Breast epithelium (tissue), 4 donors: ENCODE results near the gene CACNA1E. TPM values are rescaled to one million over a fixed set of nuclear protein-coding genes. Genes with fewer than 3 reads are reported as not detected.

Experiments used
- DNase-seq, 2 donors: peaks; one replicate each; pipeline ENCODE4 v3.0.0-alpha.2; 2019; ENCODE audit warnings: low spot score in 2 of 2
- H3K27ac ChIP-seq, 2 donors: fragments of 200-600 bp; sonication (generic) in 1 of 2; one replicate each; pipeline ENCODE4 v1.5.1; 2016 to 2019; ENCODE audit warnings: mild to moderate bottlenecking in 1 of 2
- H3K27me3 ChIP-seq, 2 donors: fragments of 200-600 bp; sonication (generic) in 1 of 2; one replicate each; pipeline versions ENCODE4 v1.5.1 to v1.6.0; 2017 to 2019; ENCODE audit warnings: control low read depth in 1 of 2, mild to moderate bottlenecking in 1 of 2
- H3K36me3 ChIP-seq: fragments of 200-600 bp; one replicate; pipeline ENCODE4 v1.5.1; 2019
- H3K4me1 ChIP-seq, 2 donors: fragments of 200-600 bp; sonication (generic); one replicate each; pipeline ENCODE4 v1.5.1; 2016 to 2019; ENCODE audit warnings: control low read depth in 1 of 2
- H3K4me3 ChIP-seq, 3 donors: fragments of 200-600 bp; sonication (generic); 1 replicate in 2 of 3; 2 replicates in 1 of 3; pipeline ENCODE4 v1.5.1; 2016 to 2019; ENCODE audit warnings: mild to moderate bottlenecking in 3 of 3, moderate library complexity in 2 of 3
- H3K9me3 ChIP-seq, 2 donors: fragments of 200-600 bp; sonication (generic) in 1 of 2; one replicate each; pipeline ENCODE4 v1.5.1; 2016 to 2019; ENCODE audit warnings: control low read depth in 1 of 2
- CTCF ChIP-seq, 3 donors: fragments of 450-650 bp; IDR thresholded peaks; one replicate each; pipeline ENCODE4 v1.5.1; 2016 to 2017; ENCODE audit warnings: antibody characterized with exemption in 3 of 3, mild to moderate bottlenecking in 3 of 3, moderate library complexity in 3 of 3
- POLR2A ChIP-seq: fragments of 450-650 bp; IDR thresholded peaks from one replicate; pipeline ENCODE4 v1.6.1; 2016; ENCODE audit warnings: antibody characterized with exemption, mild to moderate bottlenecking, moderate library complexity
- POLR2AphosphoS5 ChIP-seq, 3 donors: sonication (generic); formaldehyde crosslinking; IDR thresholded peaks; one replicate each; pipeline ENCODE4 v1.6.1; 2017; ENCODE audit warnings: antibody characterized with exemption in 3 of 3
- intact Hi-C: fragments of 100-400 bp; cut with DNase I; formaldehyde crosslinking; loops from one replicate; pipeline ENCODE4 v1.15.1; 2023; ENCODE audit warnings: low total_unique reads
- total RNA-seq, 3 donors: library from RNA; depleted of rRNA; stranded (reverse); fragments of >200 nt; gene quantifications; one replicate each; pipeline ENCODE4 v1.1.0, GENCODE V29; 2016

The CACNA1E gene
- total RNA-seq, 3 donors from 2014 or later: under 0.01 TPM; not detected in 2

GRCh38 chr1:181490740-181491712 is 7.7 kb downstream of the CACNA1E start:
- intact Hi-C loops: no loop called here
- peaks cover 0 to 54% of the 10 kb centered on the region in 2 donors for H3K27me3 ChIP-seq

GRCh38 chr1:181493166-181493565 is 9.8 kb downstream of the CACNA1E start:
- no peaks in the 10 kb centered on the region for H3K36me3 ChIP-seq
- intact Hi-C loops: no loop called here

More at GRCh38 chr1:181490740-181491712, 7.7 kb downstream of the CACNA1E start:
- DNase-seq: no peak
- Histone ChIP-seq H3K9me3 (no peaks in the 10 kb centered on the region), H3K36me3 (no peaks in the 10 kb centered on the region), H3K4me1 (no peaks in the 10 kb centered on the region), H3K27ac (no peak overlapping the region), H3K4me3 (no peak overlapping the region)
- TF ChIP-seq CTCF (IDR thresholded peaks at IDR 0.05) (no peak), POLR2AphosphoS5 (IDR thresholded peaks at IDR 0.05) (no peak), POLR2A (no peak)

GRCh38 chr1:181493885-181494284 is 10.6 kb downstream of the CACNA1E start:
- peaks cover 0 to 27% of the 10 kb centered on the region in 2 donors for H3K27me3 ChIP-seq
- intact Hi-C loops: no loop called here

More at GRCh38 chr1:181493166-181493565, 9.8 kb downstream of the CACNA1E start:
- Histone ChIP-seq H3K4me3 (no peak overlapping the region), H3K9me3 (no peaks in the 10 kb centered on the region), H3K4me1 (no peaks in the 10 kb centered on the region), H3K27ac (no peak overlapping the region), H3K27me3 (peaks cover 0 to 33% of the 10 kb centered on the region in 2 donors)
- no peak for TF ChIP-seq POLR2AphosphoS5 (IDR thresholded peaks at IDR 0.05)
- no peak for DNase-seq

GRCh38 chr1:181496759-181497158 is 13.4 kb downstream of the CACNA1E start:
- H3K4me3 ChIP-seq: no peak overlapping the region
- DNase-seq: no peak
- intact Hi-C loops: no loop called here
- no peaks in the 10 kb centered on the region for H3K9me3 ChIP-seq
- H3K27ac ChIP-seq: no peak overlapping the region
- no peaks in the 10 kb centered on the region for H3K4me1 ChIP-seq
- no peaks in the 10 kb centered on the region for H3K36me3 ChIP-seq
- H3K27me3 ChIP-seq: peaks cover 0 to 7% of the 10 kb centered on the region in 2 donors
- TF ChIP-seq POLR2AphosphoS5 (IDR thresholded peaks at IDR 0.05): no peak
- TF ChIP-seq POLR2A: no peak
- no peak for TF ChIP-seq CTCF (IDR thresholded peaks at IDR 0.05)

More at GRCh38 chr1:181493885-181494284, 10.6 kb downstream of the CACNA1E start:
- H3K4me1 ChIP-seq: no peaks in the 10 kb centered on the region
- H3K36me3 ChIP-seq: no peaks in the 10 kb centered on the region
- no peak overlapping the region for H3K27ac ChIP-seq
- H3K9me3 ChIP-seq: no peaks in the 10 kb centered on the region
- no peak for DNase-seq
- no peak overlapping the region for H3K4me3 ChIP-seq
- no peak for TF ChIP-seq CTCF (IDR thresholded peaks at IDR 0.05)
- no peak for TF ChIP-seq POLR2AphosphoS5 (IDR thresholded peaks at IDR 0.05)
- TF ChIP-seq POLR2A: no peak

GRCh38 chr1:181497870-181498269 is 14.6 kb downstream of the CACNA1E start:
- no peaks in the 10 kb centered on the region for H3K4me1 ChIP-seq
- intact Hi-C loops: no loop called here
- H3K27ac ChIP-seq: no peak overlapping the region
- H3K9me3 ChIP-seq: no peaks in the 10 kb centered on the region
- peaks cover 0 to 2% of the 10 kb centered on the region in 2 donors for H3K27me3 ChIP-seq
- H3K36me3 ChIP-seq: no peaks in the 10 kb centered on the region
- TF ChIP-seq POLR2A: no peak
- DNase-seq: no peak
- no peak overlapping the region for H3K4me3 ChIP-seq

GRCh38 chr1:181499825-181500224 is 16.5 kb downstream of the CACNA1E start:
- H3K27me3 ChIP-seq: no peaks in the 10 kb centered on the region
- no peaks in the 10 kb centered on the region for H3K4me1 ChIP-seq
- H3K36me3 ChIP-seq: no peaks in the 10 kb centered on the region
- H3K9me3 ChIP-seq: no peaks in the 10 kb centered on the region
- TF ChIP-seq POLR2AphosphoS5 (IDR thresholded peaks at IDR 0.05) (no peak), POLR2A (no peak), CTCF (IDR thresholded peaks at IDR 0.05) (no peak)
- H3K27ac ChIP-seq: no peak overlapping the region
- no peak for DNase-seq
- intact Hi-C loops: no loop called here
- H3K4me3 ChIP-seq: no peak overlapping the region
